Measurements from ENCODE around the gene RIBC1. TPM values are rescaled to one million over a fixed set of nuclear protein-coding genes. Genes with fewer than 3 reads are reported as not detected.

Gene RIBC1
- total RNA-seq, 2 donors from 2014 or later, result 2.3 to 3.0 TPM

- Mint-ChIP-seq H3K27me3 (ENCODE audit: insufficient read depth) (no peaks in the 10 kb centered on the region), H3K36me3 (ENCODE audit: low read depth) (peaks cover 23% of the 10 kb centered on the region), H3K27ac (no peak overlapping the region), H3K4me1 (no peaks in the 10 kb centered on the region), H3K4me3 (no peak overlapping the region), H3K9me3 (peaks cover 39% of the 10 kb centered on the region)
- TF ChIP-seq CTCF (conservative IDR thresholded peaks at IDR 0.05), result peak; percentile 41
- no peak for DNase-seq
- no peaks in the 10 kb centered on the region for H3K9me3 ChIP-seq (ENCODE audit: control insufficient read depth, low read length)
- no peak overlapping the region for H3K4me3 ChIP-seq (ENCODE audit: low read length)
- no peaks in the 10 kb centered on the region for H3K27me3 ChIP-seq (ENCODE audit: control insufficient read depth, insufficient read depth, low read length, poor library complexity, severe bottlenecking)
- no peaks in the 10 kb centered on the region for H3K4me1 ChIP-seq (ENCODE audit: control insufficient read depth, insufficient read depth, low read length)
- H3K36me3 ChIP-seq (ENCODE audit: control insufficient read depth, insufficient read depth, low read length), result peaks cover 25% of the 10 kb centered on the region
- 95% methylated on average over 2 of the region's 2 CpGs; no CpG with 5 or more reads in 1 of the 2 experiments for WGBS, 2 experiments (ENCODE audit: insufficient coverage in 1 of 2, insufficient read length in 1 of 2)
- no peak overlapping the region for H3K9ac ChIP-seq (ENCODE audit: extremely low read depth, low read length, poor library complexity, severe bottlenecking)
- no peak overlapping the region for H3K27ac ChIP-seq (ENCODE audit: low read depth, low read length)
Observed at GRCh38 chrX:53395605-53396298, 26.9 kb upstream of the RIBC1 start.

GRCh38 chrX:53398216-53398615 is 24.5 kb upstream of the RIBC1 start:
- H3K36me3 Mint-ChIP-seq (ENCODE audit: low read depth), result peaks cover 36% of the 10 kb centered on the region
- Histone ChIP-seq H3K36me3 (ENCODE audit: control insufficient read depth, insufficient read depth, low read length) (peaks cover 38% of the 10 kb centered on the region), H3K4me3 (ENCODE audit: low read length) (no peak overlapping the region), H3K4me1 (ENCODE audit: control insufficient read depth, insufficient read depth, low read length) (no peaks in the 10 kb centered on the region), H3K27me3 (ENCODE audit: control insufficient read depth, insufficient read depth, low read length, poor library complexity, severe bottlenecking) (no peaks in the 10 kb centered on the region), H3K27ac (ENCODE audit: low read depth, low read length) (no peak overlapping the region), H3K9ac (ENCODE audit: extremely low read depth, low read length, poor library complexity, severe bottlenecking) (no peak overlapping the region), H3K9me3 (ENCODE audit: control insufficient read depth, low read length) (no peaks in the 10 kb centered on the region)
- H3K27ac Mint-ChIP-seq, result no peak overlapping the region
- no peaks in the 10 kb centered on the region for H3K4me1 Mint-ChIP-seq
- peaks cover 45% of the 10 kb centered on the region for H3K9me3 Mint-ChIP-seq
- H3K27me3 Mint-ChIP-seq (ENCODE audit: insufficient read depth), result no peaks in the 10 kb centered on the region
- 90% methylated on average over 1 of the region's 1 CpG; no CpG with 5 or more reads in 1 of the 2 experiments for WGBS, 2 experiments (ENCODE audit: insufficient coverage in 1 of 2, insufficient read length in 1 of 2)
- DNase-seq, result no peak
- no peak overlapping the region for H3K4me3 Mint-ChIP-seq
- no peak for TF ChIP-seq CTCF (conservative IDR thresholded peaks at IDR 0.05)

- Histone ChIP-seq H3K27me3 (ENCODE audit: control insufficient read depth, insufficient read depth, low read length, poor library complexity, severe bottlenecking) (no peaks in the 10 kb centered on the region), H3K27ac (ENCODE audit: low read depth, low read length) (no peak overlapping the region), H3K4me3 (ENCODE audit: low read length) (no peak overlapping the region), H3K9me3 (ENCODE audit: control insufficient read depth, low read length) (no peaks in the 10 kb centered on the region), H3K36me3 (ENCODE audit: control insufficient read depth, insufficient read depth, low read length) (peaks cover 60% of the 10 kb centered on the region), H3K4me1 (ENCODE audit: control insufficient read depth, insufficient read depth, low read length) (no peaks in the 10 kb centered on the region), H3K9ac (ENCODE audit: extremely low read depth, low read length, poor library complexity, severe bottlenecking) (no peak overlapping the region)
- TF ChIP-seq CTCF (conservative IDR thresholded peaks at IDR 0.05), result no peak
- 91 to 100% methylated on average over 1 to 10 of the region's 10 CpGs for WGBS, 2 experiments (ENCODE audit: insufficient coverage in 1 of 2, insufficient read length in 1 of 2)
- H3K27me3 Mint-ChIP-seq (ENCODE audit: insufficient read depth), result no peaks in the 10 kb centered on the region
- H3K9me3 Mint-ChIP-seq, result peaks cover 56% of the 10 kb centered on the region
- no peak overlapping the region for H3K4me3 Mint-ChIP-seq
- DNase-seq, result no peak
- H3K4me1 Mint-ChIP-seq, result no peaks in the 10 kb centered on the region
- H3K36me3 Mint-ChIP-seq (ENCODE audit: low read depth), result peaks cover 50% of the 10 kb centered on the region
- H3K27ac Mint-ChIP-seq, result no peak overlapping the region
Observed at GRCh38 chrX:53403535-53403934, 19.1 kb upstream of the RIBC1 start.
